Transverse colon (tissue), 4 donors: ENCODE results near the gene SLC25A4.

Experiments used
- POLR2A ChIP-seq: fragments of 450-650 bp; IDR thresholded peaks from one replicate; pipeline ENCODE4 v1.6.1; 2016; ENCODE audit warnings: antibody characterized with exemption, mild to moderate bottlenecking, moderate library complexity
- POLR2AphosphoS5 ChIP-seq, 3 donors: sonication (generic); formaldehyde crosslinking; IDR thresholded peaks; one replicate each; pipeline ENCODE4 v1.6.1; 2016; ENCODE audit warnings: antibody characterized with exemption in 3 of 3
- TF ChIP-seq, protein P1 (sequence below), 5 experiments: fragments of 200-600 bp in 3 of 5; fragments of 450-650 bp in 2 of 5; sonication (generic) in 3 of 5; IDR thresholded peaks; 1 replicate in 2 of 5; 2 replicates in 3 of 5; pipeline ENCODE4 v1.5.1; 2016 to 2017; ENCODE audit warnings: antibody characterized with exemption in 5 of 5, inconsistent platforms in 3 of 5, mild to moderate bottlenecking in 2 of 5, moderate library complexity in 1 of 5

DNA sequence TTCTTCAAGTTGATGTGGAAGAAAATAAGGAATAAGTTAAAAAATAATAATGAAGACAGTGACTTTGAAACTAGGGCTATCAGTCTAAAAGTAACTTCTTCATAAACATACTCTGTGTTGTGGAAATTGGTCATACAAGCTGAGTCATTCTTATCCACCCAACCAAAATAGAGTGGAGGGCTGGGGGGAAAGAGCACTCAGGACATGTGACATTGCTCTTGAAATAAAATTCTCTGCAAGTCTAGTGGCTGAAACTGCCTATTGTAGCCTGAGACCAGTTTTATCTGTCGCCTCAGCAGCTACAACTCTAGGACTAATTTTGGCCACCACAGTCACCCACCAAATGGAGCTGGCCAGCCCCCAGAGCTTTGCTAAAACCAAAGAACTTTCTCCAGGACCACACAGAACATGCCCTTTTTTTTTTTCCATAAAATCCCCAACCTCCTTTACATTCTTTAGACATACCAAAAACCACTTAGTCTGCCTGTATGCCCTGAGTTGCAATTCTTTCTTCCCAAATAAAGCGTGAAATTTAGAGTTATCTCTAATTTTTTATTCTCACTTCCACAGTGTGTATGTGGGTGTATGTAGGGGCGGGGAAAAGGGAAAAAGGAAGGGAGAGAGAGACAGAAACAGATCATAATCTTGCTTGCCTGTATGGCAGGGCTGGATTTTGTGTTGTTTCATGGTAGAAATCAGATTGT lies 23.0 kb upstream of the SLC25A4 start:
- TF ChIP-seq POLR2A (no peak), POLR2AphosphoS5 (IDR thresholded peaks at IDR 0.05) (no peak)
- TF ChIP-seq, protein P1, sequence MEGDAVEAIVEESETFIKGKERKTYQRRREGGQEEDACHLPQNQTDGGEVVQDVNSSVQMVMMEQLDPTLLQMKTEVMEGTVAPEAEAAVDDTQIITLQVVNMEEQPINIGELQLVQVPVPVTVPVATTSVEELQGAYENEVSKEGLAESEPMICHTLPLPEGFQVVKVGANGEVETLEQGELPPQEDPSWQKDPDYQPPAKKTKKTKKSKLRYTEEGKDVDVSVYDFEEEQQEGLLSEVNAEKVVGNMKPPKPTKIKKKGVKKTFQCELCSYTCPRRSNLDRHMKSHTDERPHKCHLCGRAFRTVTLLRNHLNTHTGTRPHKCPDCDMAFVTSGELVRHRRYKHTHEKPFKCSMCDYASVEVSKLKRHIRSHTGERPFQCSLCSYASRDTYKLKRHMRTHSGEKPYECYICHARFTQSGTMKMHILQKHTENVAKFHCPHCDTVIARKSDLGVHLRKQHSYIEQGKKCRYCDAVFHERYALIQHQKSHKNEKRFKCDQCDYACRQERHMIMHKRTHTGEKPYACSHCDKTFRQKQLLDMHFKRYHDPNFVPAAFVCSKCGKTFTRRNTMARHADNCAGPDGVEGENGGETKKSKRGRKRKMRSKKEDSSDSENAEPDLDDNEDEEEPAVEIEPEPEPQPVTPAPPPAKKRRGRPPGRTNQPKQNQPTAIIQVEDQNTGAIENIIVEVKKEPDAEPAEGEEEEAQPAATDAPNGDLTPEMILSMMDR (IDR thresholded peaks at IDR 0.05) = no peak
